ENCODE results near the gene ZSWIM4.

ZSWIM4 gene

GRCh38 chr19:13794398-13794756 lies 866 bp upstream of the ZSWIM4 start:
- Histone ChIP-seq H3K27ac (ENCODE audit: insufficient read depth, low read length, poor library complexity, severe bottlenecking) (peak overlapping the region; percentile 72), H3K36me3 (ENCODE audit: control insufficient read depth, insufficient read depth, low read length) (no peaks in the 10 kb centered on the region), H3K9me3 (ENCODE audit: control insufficient read depth, low read length) (no peaks in the 10 kb centered on the region), H3K4me3 (ENCODE audit: insufficient read depth, low read depth, low read length, poor library complexity, severe bottlenecking) (peak overlapping the region; percentile 77), H3K4me1 (ENCODE audit: control insufficient read depth, insufficient read depth, low read length, poor library complexity, severe bottlenecking) (peaks cover 27% of the 10 kb centered on the region), H3K27me3 (replicated peaks; ENCODE audit: control insufficient read depth, insufficient read depth, low read length, poor library complexity, severe bottlenecking) (no peaks in the 10 kb centered on the region)
- DNase-seq = no peak

GRCh38 chr19:13795595-13796300 lies 505 bp downstream of the ZSWIM4 start:
- DNase-seq = no peak
- Histone ChIP-seq H3K4me1 (ENCODE audit: control insufficient read depth, insufficient read depth, low read length, poor library complexity, severe bottlenecking) (peaks cover 19% of the 10 kb centered on the region), H3K36me3 (ENCODE audit: control insufficient read depth, insufficient read depth, low read length) (no peaks in the 10 kb centered on the region), H3K4me3 (ENCODE audit: insufficient read depth, low read depth, low read length, poor library complexity, severe bottlenecking) (peak overlapping the region; percentile 77), H3K27me3 (replicated peaks; ENCODE audit: control insufficient read depth, insufficient read depth, low read length, poor library complexity, severe bottlenecking) (no peaks in the 10 kb centered on the region), H3K9me3 (ENCODE audit: control insufficient read depth, low read length) (no peaks in the 10 kb centered on the region), H3K27ac (ENCODE audit: insufficient read depth, low read length, poor library complexity, severe bottlenecking) (peak overlapping the region; percentile 72)

GRCh38 chr19:13796301-13797057 lies 1.2 kb downstream of the ZSWIM4 start:
- Histone ChIP-seq H3K27ac (ENCODE audit: insufficient read depth, low read length, poor library complexity, severe bottlenecking) (no peak overlapping the region), H3K4me3 (ENCODE audit: insufficient read depth, low read depth, low read length, poor library complexity, severe bottlenecking) (no peak overlapping the region), H3K4me1 (ENCODE audit: control insufficient read depth, insufficient read depth, low read length, poor library complexity, severe bottlenecking) (peaks cover 19% of the 10 kb centered on the region), H3K9me3 (ENCODE audit: control insufficient read depth, low read length) (no peaks in the 10 kb centered on the region), H3K36me3 (ENCODE audit: control insufficient read depth, insufficient read depth, low read length) (no peaks in the 10 kb centered on the region), H3K27me3 (replicated peaks; ENCODE audit: control insufficient read depth, insufficient read depth, low read length, poor library complexity, severe bottlenecking) (no peaks in the 10 kb centered on the region)
- DNase-seq = no peak

- Histone ChIP-seq H3K27ac (ENCODE audit: insufficient read depth, low read length, poor library complexity, severe bottlenecking) (no peak overlapping the region), H3K36me3 (ENCODE audit: control insufficient read depth, insufficient read depth, low read length) (no peaks in the 10 kb centered on the region), H3K4me1 (ENCODE audit: control insufficient read depth, insufficient read depth, low read length, poor library complexity, severe bottlenecking) (peaks cover 19% of the 10 kb centered on the region), H3K9me3 (ENCODE audit: control insufficient read depth, low read length) (no peaks in the 10 kb centered on the region), H3K4me3 (ENCODE audit: insufficient read depth, low read depth, low read length, poor library complexity, severe bottlenecking) (no peak overlapping the region), H3K27me3 (replicated peaks; ENCODE audit: control insufficient read depth, insufficient read depth, low read length, poor library complexity, severe bottlenecking) (no peaks in the 10 kb centered on the region)
- no peak for DNase-seq
Measured at GRCh38 chr19:13797058-13797440, 1.8 kb downstream of the ZSWIM4 start.

- no peak for DNase-seq
- H3K27me3 ChIP-seq (replicated peaks; ENCODE audit: control insufficient read depth, insufficient read depth, low read length, poor library complexity, severe bottlenecking) = no peaks in the 10 kb centered on the region
- H3K36me3 ChIP-seq (ENCODE audit: control insufficient read depth, insufficient read depth, low read length) = no peaks in the 10 kb centered on the region
- H3K4me1 ChIP-seq (ENCODE audit: control insufficient read depth, insufficient read depth, low read length, poor library complexity, severe bottlenecking) = peaks cover 19% of the 10 kb centered on the region
- no peak overlapping the region for H3K27ac ChIP-seq (ENCODE audit: insufficient read depth, low read length, poor library complexity, severe bottlenecking)
- no peaks in the 10 kb centered on the region for H3K9me3 ChIP-seq (ENCODE audit: control insufficient read depth, low read length)
- no peak overlapping the region for H3K4me3 ChIP-seq (ENCODE audit: insufficient read depth, low read depth, low read length, poor library complexity, severe bottlenecking)
Measured at GRCh38 chr19:13797870-13798269, 2.6 kb downstream of the ZSWIM4 start.

- Histone ChIP-seq H3K9me3 (ENCODE audit: control insufficient read depth, low read length) (no peaks in the 10 kb centered on the region), H3K4me3 (ENCODE audit: insufficient read depth, low read depth, low read length, poor library complexity, severe bottlenecking) (no peak overlapping the region), H3K36me3 (ENCODE audit: control insufficient read depth, insufficient read depth, low read length) (no peaks in the 10 kb centered on the region), H3K4me1 (ENCODE audit: control insufficient read depth, insufficient read depth, low read length, poor library complexity, severe bottlenecking) (peaks cover 15% of the 10 kb centered on the region), H3K27ac (ENCODE audit: insufficient read depth, low read length, poor library complexity, severe bottlenecking) (no peak overlapping the region), H3K27me3 (replicated peaks; ENCODE audit: control insufficient read depth, insufficient read depth, low read length, poor library complexity, severe bottlenecking) (no peaks in the 10 kb centered on the region)
- DNase-seq = no peak
Measured at GRCh38 chr19:13799669-13800068, 4.4 kb downstream of the ZSWIM4 start.

- DNase-seq = no peak
- H3K4me3 ChIP-seq (ENCODE audit: insufficient read depth, low read depth, low read length, poor library complexity, severe bottlenecking) = no peak overlapping the region
- no peaks in the 10 kb centered on the region for H3K4me1 ChIP-seq (ENCODE audit: control insufficient read depth, insufficient read depth, low read length, poor library complexity, severe bottlenecking)
- H3K36me3 ChIP-seq (ENCODE audit: control insufficient read depth, insufficient read depth, low read length) = no peaks in the 10 kb centered on the region
- no peaks in the 10 kb centered on the region for H3K9me3 ChIP-seq (ENCODE audit: control insufficient read depth, low read length)
- H3K27ac ChIP-seq (ENCODE audit: insufficient read depth, low read length, poor library complexity, severe bottlenecking) = no peak overlapping the region
- no peaks in the 10 kb centered on the region for H3K27me3 ChIP-seq (replicated peaks; ENCODE audit: control insufficient read depth, insufficient read depth, low read length, poor library complexity, severe bottlenecking)
Measured at GRCh38 chr19:13803038-13803437, 7.8 kb downstream of the ZSWIM4 start.

- no peak overlapping the region for H3K27ac ChIP-seq (ENCODE audit: insufficient read depth, low read length, poor library complexity, severe bottlenecking)
- no peaks in the 10 kb centered on the region for H3K9me3 ChIP-seq (ENCODE audit: control insufficient read depth, low read length)
- no peak overlapping the region for H3K4me3 ChIP-seq (ENCODE audit: insufficient read depth, low read depth, low read length, poor library complexity, severe bottlenecking)
- DNase-seq = no peak
- H3K36me3 ChIP-seq (ENCODE audit: control insufficient read depth, insufficient read depth, low read length) = no peaks in the 10 kb centered on the region
- H3K27me3 ChIP-seq (replicated peaks; ENCODE audit: control insufficient read depth, insufficient read depth, low read length, poor library complexity, severe bottlenecking) = no peaks in the 10 kb centered on the region
- H3K4me1 ChIP-seq (ENCODE audit: control insufficient read depth, insufficient read depth, low read length, poor library complexity, severe bottlenecking) = no peaks in the 10 kb centered on the region
Measured at GRCh38 chr19:13804830-13805683, 9.8 kb downstream of the ZSWIM4 start.

- Histone ChIP-seq H3K36me3 (ENCODE audit: control insufficient read depth, insufficient read depth, low read length) (no peaks in the 10 kb centered on the region), H3K27ac (ENCODE audit: insufficient read depth, low read length, poor library complexity, severe bottlenecking) (no peak overlapping the region), H3K9me3 (ENCODE audit: control insufficient read depth, low read length) (no peaks in the 10 kb centered on the region), H3K4me3 (ENCODE audit: insufficient read depth, low read depth, low read length, poor library complexity, severe bottlenecking) (no peak overlapping the region), H3K4me1 (ENCODE audit: control insufficient read depth, insufficient read depth, low read length, poor library complexity, severe bottlenecking) (no peaks in the 10 kb centered on the region), H3K27me3 (replicated peaks; ENCODE audit: control insufficient read depth, insufficient read depth, low read length, poor library complexity, severe bottlenecking) (no peaks in the 10 kb centered on the region)
- no peak for DNase-seq
Measured at GRCh38 chr19:13806728-13807127, 11.5 kb downstream of the ZSWIM4 start.
